Kidney (tissue), 14 donors: ENCODE results near the gene FMR1NB. TPM values are rescaled to one million over a fixed set of nuclear protein-coding genes. Genes with fewer than 3 reads are reported as not detected.

Source experiments
- DNase-seq, 5 donors: peaks; one replicate each; pipeline ENCODE4 v3.0.0-alpha.2; 2013 to 2020
- FAIRE-seq: peaks from 2 replicates; lab custom pipeline; 2012; peaks lifted over from hg19 to GRCh38; lab: Jason Lieb, UNC
- H3K27ac ChIP-seq, 2 donors: one replicate each; pipeline ENCODE4 v1.7.0; 2013; ENCODE audit warnings: low read depth in 2 of 2, low read length in 2 of 2, inconsistent platforms in 1 of 2
- H3K27me3 ChIP-seq: one replicate; pipeline ENCODE4 v1.7.1; 2013; ENCODE audit warnings: low read length, inconsistent platforms; ENCODE audit not compliant: control insufficient read depth, insufficient read depth
- H3K36me3 ChIP-seq, 3 donors: one replicate each; pipeline versions ENCODE4 v1.7.0 to v1.7.1; 2013; ENCODE audit warnings: low read length in 3 of 3, control low read depth in 1 of 3, inconsistent platforms in 1 of 3; ENCODE audit not compliant: insufficient read depth in 3 of 3, control insufficient read depth in 2 of 3
- H3K4me1 ChIP-seq, 3 donors: one replicate each; pipeline versions ENCODE4 v1.7.0 to v1.7.1; 2013; ENCODE audit warnings: low read length in 3 of 3, inconsistent platforms in 1 of 3, low read depth in 1 of 3; ENCODE audit not compliant: control insufficient read depth in 2 of 3, insufficient read depth in 2 of 3
- H3K4me3 ChIP-seq, 3 donors: one replicate each; pipeline versions ENCODE4 v1.7.0 to v1.8.1; 2013; ENCODE audit warnings: low read length in 3 of 3, control low read depth in 1 of 3, inconsistent platforms in 1 of 3
- H3K9ac ChIP-seq, 3 donors: one replicate each; pipeline versions ENCODE4 v1.7.0 to v1.7.1; 2013; ENCODE audit warnings: low read length in 3 of 3, control low read depth in 1 of 3, inconsistent platforms in 1 of 3
- H3K9me3 ChIP-seq, 3 donors: one replicate each; pipeline versions ENCODE4 v1.7.0 to v1.7.1; 2013; ENCODE audit warnings: low read length in 3 of 3, control low read depth in 1 of 3, inconsistent platforms in 1 of 3; ENCODE audit not compliant: control insufficient read depth in 2 of 3, insufficient read depth in 1 of 3
- CTCF ChIP-seq: IDR thresholded peaks from 3 replicates; pipeline ENCODE4 v1.5.1; 2012; ENCODE audit warnings: mild to moderate bottlenecking, moderate library complexity, borderline replicate concordance; ENCODE audit not compliant: insufficient read depth; ENCODE audit errors: extremely low read depth
- intact Hi-C: fragments of 100-400 bp; cut with DNase I; formaldehyde crosslinking; loops from one replicate; pipeline ENCODE4 v1.11.1; 2022
- polyA plus RNA-seq: library from polyadenylated mRNA; stranded (reverse); fragments of 350-450 nt; fragmentation: Illumina TruSeq; extraction: RNeasy Lipid Tissue Mini Kit (QIAGEN cat#74804); gene quantifications from one replicate; pipeline ENCODE4 v1.2.3, GENCODE V29; 2014; ENCODE audit warnings: low read depth, low replicate concordance; ENCODE audit not compliant: insufficient read depth
- total RNA-seq: library from RNA; stranded (reverse); fragmentation: NEBNext Ultra II Directional; extraction: Animal tissue kit (Norgen Biotek cat#: 25700); gene quantifications from one replicate; pipeline ENCODE4 v1.2.1, GENCODE V29; 2021
- donor health status: control.
- donor health status: control.
- donor health status: control.
- donor health status: control.
- donor health status: control.
- donor health status: DM: yes; HTN: yes; CAD: no.
- donor health status: Normal renal cell carcinoma (clear cell type).

FMR1NB gene
- total and polyA plus RNA-seq, 2 donors from 2014 or later, result not detected

GRCh38 chrX:147945286-147945685 lies 35.9 kb upstream of the FMR1NB start:
- intact Hi-C loops, result no loop called here
- peaks cover 0 to 17% (median 4%) of the 10 kb centered on the region in 3 donors for H3K36me3 ChIP-seq
- FAIRE-seq (no peak), DNase-seq (no peak)
- H3K9ac ChIP-seq, result no peak overlapping the region
- no peak overlapping the region for H3K27ac ChIP-seq
- H3K9me3 ChIP-seq, result no peaks in the 10 kb centered on the region
- H3K27me3 ChIP-seq, result no peaks in the 10 kb centered on the region
- no peak for TF ChIP-seq CTCF
- no peak overlapping the region for H3K4me3 ChIP-seq
- no peaks in the 10 kb centered on the region for H3K4me1 ChIP-seq

- DNase-seq (no peak), FAIRE-seq (no peak)
- Histone ChIP-seq H3K27me3 (no peaks in the 10 kb centered on the region), H3K9me3 (no peaks in the 10 kb centered on the region), H3K27ac (no peak overlapping the region), H3K4me1 (no peaks in the 10 kb centered on the region), H3K9ac (no peak overlapping the region), H3K36me3 (peaks cover 0 to 13% (median 0%) of the 10 kb centered on the region in 3 donors), H3K4me3 (no peak overlapping the region)
- TF ChIP-seq CTCF, result no peak
- intact Hi-C loops, result no loop called here
Measured at GRCh38 chrX:147948531-147948930, 32.6 kb upstream of the FMR1NB start.

GRCh38 chrX:147950352-147950751 lies 30.8 kb upstream of the FMR1NB start:
- H3K27me3 ChIP-seq, result no peaks in the 10 kb centered on the region
- intact Hi-C loops, result no loop called here
- H3K36me3 ChIP-seq, result peaks cover 0 to 1% (median 0%) of the 10 kb centered on the region in 3 donors
- no peak for TF ChIP-seq CTCF
- H3K9me3 ChIP-seq, result no peaks in the 10 kb centered on the region
- H3K4me1 ChIP-seq, result no peaks in the 10 kb centered on the region
- FAIRE-seq, result peak; percentile 92
- H3K27ac ChIP-seq, result no peak overlapping the region
- no peak for DNase-seq
- H3K9ac ChIP-seq, result no peak overlapping the region
- H3K4me3 ChIP-seq, result no peak overlapping the region

- Histone ChIP-seq H3K9ac (no peak overlapping the region), H3K36me3 (no peaks in the 10 kb centered on the region), H3K4me3 (no peak overlapping the region), H3K9me3 (no peaks in the 10 kb centered on the region), H3K27me3 (no peaks in the 10 kb centered on the region), H3K4me1 (no peaks in the 10 kb centered on the region), H3K27ac (no peak overlapping the region)
- TF ChIP-seq CTCF, result no peak
- DNase-seq (no peak), FAIRE-seq (no peak)
- intact Hi-C loops, result no loop called here
Measured at GRCh38 chrX:147953976-147954375, 27.2 kb upstream of the FMR1NB start.
